CD8-positive, alpha-beta memory T cell (primary cell): Measurements from ENCODE around the gene FAM83C. TPM values are rescaled to one million over a fixed set of nuclear protein-coding genes. Genes with fewer than 3 reads are reported as not detected.

Experiments
- CTCF ChIA-PET: fragments of 350-600 bp; sonication (Branson Sonifier 250); formaldehyde crosslinking; loops from one replicate; lab custom pipeline; 2021; ENCODE audit warnings: antibody characterized with exemption; lab: Charles Lee
- POLR2A ChIA-PET: fragments of 350-600 bp; sonication (Branson Sonifier 250); formaldehyde crosslinking; loops from one replicate; lab custom pipeline; 2021; ENCODE audit warnings: antibody characterized with exemption; lab: Charles Lee
- DNase-seq, 5 donors: peaks; one replicate each; pipeline versions ENCODE4 v3.0.0 to v3.0.0-alpha.2; 2020 to 2022; ENCODE audit warnings: mixed read lengths in 1 of 5
- H3K27ac ChIP-seq: one replicate; pipeline ENCODE4 v1.7.0; 2013; ENCODE audit warnings: low read depth, mild to moderate bottlenecking, low read length, moderate library complexity
- H3K27me3 ChIP-seq: 2 replicates; pipeline ENCODE4 v1.7.0; 2013; ENCODE audit warnings: low read length, mild to moderate bottlenecking; ENCODE audit not compliant: insufficient read depth, poor library complexity, severe bottlenecking
- H3K36me3 ChIP-seq: 2 replicates; pipeline ENCODE4 v1.7.0; 2013; ENCODE audit warnings: mild to moderate bottlenecking, low read length, moderate library complexity; ENCODE audit not compliant: insufficient read depth
- H3K4me1 ChIP-seq: 2 replicates; pipeline ENCODE4 v1.7.0; 2013; ENCODE audit warnings: mild to moderate bottlenecking, low read length, moderate library complexity; ENCODE audit not compliant: insufficient read depth
- H3K4me3 ChIP-seq: 2 replicates; pipeline ENCODE4 v1.7.0; 2013; ENCODE audit warnings: mild to moderate bottlenecking, low read length
- H3K9me3 ChIP-seq: 2 replicates; pipeline ENCODE4 v1.7.0; 2013; ENCODE audit warnings: mild to moderate bottlenecking, low read length
- H3K27ac Mint-ChIP-seq, 8 donors: one replicate each; pipeline ENCODE4 v1.8.0; 2020 to 2021; ENCODE audit warnings: mixed read lengths in 8 of 8, mild to moderate bottlenecking in 6 of 8, inconsistent platforms in 3 of 8, moderate library complexity in 3 of 8
- H3K27me3 Mint-ChIP-seq, 2 donors: one replicate each; pipeline ENCODE4 v1.8.0; 2020 to 2021; ENCODE audit warnings: mixed read lengths in 2 of 2, mild to moderate bottlenecking in 1 of 2, moderate library complexity in 1 of 2
- H3K36me3 Mint-ChIP-seq, 3 donors: one replicate each; pipeline ENCODE4 v1.8.0; 2020 to 2021; ENCODE audit warnings: mixed read lengths in 3 of 3, inconsistent platforms in 1 of 3, mild to moderate bottlenecking in 1 of 3
- H3K4me1 Mint-ChIP-seq, 3 donors: one replicate each; pipeline ENCODE4 v1.8.0; 2020 to 2021; ENCODE audit warnings: mixed read lengths in 3 of 3, inconsistent platforms in 1 of 3, mild to moderate bottlenecking in 1 of 3
- H3K4me3 Mint-ChIP-seq, 7 donors: one replicate each; pipeline ENCODE4 v1.8.0; 2020 to 2021; ENCODE audit warnings: mixed read lengths in 7 of 7, mild to moderate bottlenecking in 6 of 7, moderate library complexity in 4 of 7, inconsistent platforms in 2 of 7
- H3K9me3 Mint-ChIP-seq, 5 donors: one replicate each; pipeline ENCODE4 v1.8.0; 2020 to 2022; ENCODE audit warnings: mixed read lengths in 5 of 5, mild to moderate bottlenecking in 3 of 5, moderate library complexity in 2 of 5, inconsistent platforms in 1 of 5
- polyA plus RNA-seq: library from polyadenylated mRNA; unstranded; fragments of 300-500 nt; fragmentation: Illumina TruSeq; gene quantifications from one replicate; pipeline ENCODE4 v1.2.3, GENCODE V29; 2021
- total RNA-seq, 2 experiments: library from RNA; stranded (reverse); gene quantifications; one replicate each; pipeline ENCODE4 v1.2.3, GENCODE V29; 2021

The FAM83C gene
- total and polyA plus RNA-seq, 3 experiments from 2014 or later: not detected

GRCh38 chr20:35252037-35252461 is 40.2 kb downstream of the FAM83C start:
- H3K27ac ChIP-seq: peak overlapping the region; percentile 80
- H3K4me1 Mint-ChIP-seq: peaks cover 29 to 32% (median 32%) of the 10 kb centered on the region in 3 donors

DNA sequence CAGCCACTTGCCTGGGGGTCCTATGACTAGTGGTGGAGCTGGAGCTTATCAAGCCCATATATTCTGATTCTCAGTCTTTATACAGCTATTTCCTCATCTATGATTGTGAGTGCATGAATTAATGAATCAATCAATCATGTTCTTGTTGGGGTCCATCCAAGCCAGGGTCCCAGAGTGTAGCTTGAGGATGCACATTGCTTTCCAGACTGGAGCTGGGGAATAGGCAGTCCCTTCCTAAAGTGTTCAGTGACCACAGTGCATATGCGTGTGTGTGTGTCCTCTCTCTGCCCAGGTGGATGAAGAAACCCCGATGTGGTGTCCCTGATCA is 40.6 kb downstream of the FAM83C start:
- H3K27ac Mint-ChIP-seq: peak overlapping the region; percentile 96 to 100 (median 100)
- peak overlapping the region; percentile 80 for H3K27ac ChIP-seq
- H3K27me3 ChIP-seq: no peaks in the 10 kb centered on the region
- peaks cover 0 to 2% of the 10 kb centered on the region in 2 donors for H3K27me3 Mint-ChIP-seq
- no peak for DNase-seq
- peak overlapping the region in 6 of 7 donors; percentile 49 to 87 (median 82) for H3K4me3 Mint-ChIP-seq
- no peaks in the 10 kb centered on the region for H3K36me3 ChIP-seq
- ChIA-PET CTCF (interaction anchor here (1.0 to 1.2 kb wide), 3 partner anchors 26 to 47 kb away, joined by 3 read pairs; no protein-coding TSS in a partner anchor), POLR2A (interaction anchor here (0.6 to 1.9 kb wide), 7 partner anchors 15 to 702 kb away, joined by 3 to 8 read pairs (median 3); partner anchors contain the start of genes MMP24OS and SCAND1)
- no peaks in the 10 kb centered on the region for H3K9me3 ChIP-seq
- H3K4me3 ChIP-seq: no peak overlapping the region
- H3K4me1 Mint-ChIP-seq: peaks cover 28 to 32% (median 32%) of the 10 kb centered on the region in 3 donors
- peaks cover 0 to 12% (median 4%) of the 10 kb centered on the region in 3 donors for H3K36me3 Mint-ChIP-seq
- H3K9me3 Mint-ChIP-seq: no peaks in the 10 kb centered on the region
- peaks cover 23% of the 10 kb centered on the region for H3K4me1 ChIP-seq

More at GRCh38 chr20:35252037-35252461, 40.2 kb downstream of the FAM83C start:
- H3K4me3 ChIP-seq: no peak overlapping the region
- peak overlapping the region; percentile 17 to 87 (median 81) for H3K4me3 Mint-ChIP-seq
- peak; percentile 34 to 81 (median 44) for DNase-seq
- peak overlapping the region; percentile 96 to 100 (median 100) for H3K27ac Mint-ChIP-seq
- H3K9me3 Mint-ChIP-seq: no peaks in the 10 kb centered on the region
- H3K36me3 Mint-ChIP-seq: peaks cover 4 to 15% (median 5%) of the 10 kb centered on the region in 3 donors
- CTCF ChIA-PET: interaction anchor here (1.0 to 1.2 kb wide), 3 partner anchors 25 to 48 kb away, joined by 3 read pairs; no protein-coding TSS in a partner anchor
- POLR2A ChIA-PET: interaction anchor here (0.6 to 1.9 kb wide), 7 partner anchors 15 to 702 kb away, joined by 3 to 8 read pairs (median 3); partner anchors contain the start of genes MMP24OS and SCAND1
- no peaks in the 10 kb centered on the region for H3K9me3 ChIP-seq
- peaks cover 23% of the 10 kb centered on the region for H3K4me1 ChIP-seq
- no peaks in the 10 kb centered on the region for H3K27me3 ChIP-seq
- peaks cover 0 to 2% of the 10 kb centered on the region in 2 donors for H3K27me3 Mint-ChIP-seq
- no peaks in the 10 kb centered on the region for H3K36me3 ChIP-seq

DNA sequence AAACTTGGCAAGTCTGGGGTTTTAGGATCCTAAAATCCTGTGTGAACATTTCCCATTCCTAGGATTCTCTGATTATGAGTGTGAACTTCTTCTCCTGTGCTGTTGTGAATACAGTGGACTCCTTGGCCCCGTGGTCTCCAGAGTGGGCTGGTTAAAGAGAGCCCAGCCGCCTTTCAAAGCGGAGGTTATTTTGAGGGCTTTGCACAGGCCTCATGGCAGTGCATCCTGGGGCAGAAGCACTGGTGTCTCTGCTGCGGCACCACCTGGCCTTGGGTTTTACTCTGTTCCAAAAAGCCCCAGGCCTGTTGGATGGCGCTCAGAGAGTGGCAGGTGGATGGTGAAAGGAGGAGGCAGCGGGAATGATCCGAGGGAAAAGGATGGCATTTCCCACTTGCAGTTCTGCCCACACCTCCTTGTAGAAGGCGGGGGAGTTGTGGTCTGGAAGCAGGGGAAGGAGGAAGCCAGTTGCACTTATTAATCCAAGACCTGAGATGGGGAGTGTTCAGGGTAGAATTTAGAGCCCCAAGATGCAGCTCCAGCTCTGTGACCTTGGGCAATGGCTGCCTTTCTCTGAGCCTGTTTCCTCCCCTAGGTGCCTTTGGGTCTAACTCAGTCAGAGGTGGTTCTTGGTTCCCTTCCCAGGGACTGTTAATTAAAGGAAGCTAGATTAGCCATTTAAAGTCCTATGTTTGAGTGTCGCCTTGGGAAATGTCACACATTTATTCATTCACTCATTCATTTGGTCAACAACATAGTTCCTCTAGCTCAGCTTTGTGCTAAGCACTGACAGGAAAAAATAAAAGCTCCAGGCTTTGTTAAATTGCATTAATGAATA is 43.4 kb downstream of the FAM83C start:
- no peaks in the 10 kb centered on the region for H3K36me3 ChIP-seq
- H3K4me3 Mint-ChIP-seq: no peak overlapping the region
- peak overlapping the region in 4 of 8 donors; percentile 51 to 73 (median 54) for H3K27ac Mint-ChIP-seq
- CTCF ChIA-PET: no interaction called here
- no peaks in the 10 kb centered on the region for H3K27me3 ChIP-seq
- no peak overlapping the region for H3K4me3 ChIP-seq
- H3K9me3 ChIP-seq: no peaks in the 10 kb centered on the region
- peaks cover 0 to 5% (median 2%) of the 10 kb centered on the region in 3 donors for H3K36me3 Mint-ChIP-seq
- H3K27me3 Mint-ChIP-seq: peaks cover 0 to 3% of the 10 kb centered on the region in 2 donors
- DNase-seq: no peak
- H3K9me3 Mint-ChIP-seq: no peaks in the 10 kb centered on the region
- peaks cover 28 to 32% (median 28%) of the 10 kb centered on the region in 3 donors for H3K4me1 Mint-ChIP-seq
- POLR2A ChIA-PET: interaction anchor here (0.5 to 1.6 kb wide), 2 partner anchors 25 to 29 kb away, joined by 3 to 7 read pairs; partner anchors contain the start of gene MMP24OS
- no peak overlapping the region for H3K27ac ChIP-seq
- peaks cover 23% of the 10 kb centered on the region for H3K4me1 ChIP-seq

DNA sequence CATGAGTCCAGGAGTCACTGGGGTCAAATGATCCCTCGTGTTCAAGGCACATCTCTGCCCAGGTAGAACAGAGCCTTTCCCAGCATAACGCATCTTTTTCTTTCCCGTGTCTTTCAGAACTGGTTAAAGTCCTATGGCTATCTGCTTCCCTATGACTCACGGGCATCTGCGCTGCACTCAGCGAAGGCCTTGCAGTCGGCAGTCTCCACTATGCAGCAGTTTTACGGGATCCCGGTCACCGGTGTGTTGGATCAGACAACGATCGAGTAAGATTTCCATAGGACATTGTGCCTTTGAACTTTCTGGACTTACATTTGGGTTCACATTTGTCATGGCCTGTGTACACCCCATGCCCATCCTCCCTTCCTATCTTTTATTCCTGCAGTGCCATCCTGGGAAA is 45.5 kb downstream of the FAM83C start:
- no peaks in the 10 kb centered on the region for H3K9me3 ChIP-seq
- no peaks in the 10 kb centered on the region for H3K9me3 Mint-ChIP-seq
- H3K27ac Mint-ChIP-seq: peak overlapping the region in 2 of 8 donors; percentile 11 to 87
- H3K27me3 ChIP-seq: peaks cover 1% of the 10 kb centered on the region
- peaks cover 0 to 5% (median 2%) of the 10 kb centered on the region in 3 donors for H3K36me3 Mint-ChIP-seq
- H3K4me1 ChIP-seq: peaks cover 14% of the 10 kb centered on the region
- H3K27me3 Mint-ChIP-seq: peaks cover 0 to 6% of the 10 kb centered on the region in 2 donors
- ChIA-PET CTCF (interaction anchor here (0.6 kb wide), 1 partner anchor 151 kb away, joined by 3 read pairs; no protein-coding TSS in a partner anchor), POLR2A (no interaction called here)
- DNase-seq: no peak
- no peak overlapping the region for H3K4me3 ChIP-seq
- H3K4me3 Mint-ChIP-seq: no peak overlapping the region
- H3K27ac ChIP-seq: no peak overlapping the region
- H3K36me3 ChIP-seq: no peaks in the 10 kb centered on the region
- peaks cover 14 to 17% (median 16%) of the 10 kb centered on the region in 3 donors for H3K4me1 Mint-ChIP-seq

DNA sequence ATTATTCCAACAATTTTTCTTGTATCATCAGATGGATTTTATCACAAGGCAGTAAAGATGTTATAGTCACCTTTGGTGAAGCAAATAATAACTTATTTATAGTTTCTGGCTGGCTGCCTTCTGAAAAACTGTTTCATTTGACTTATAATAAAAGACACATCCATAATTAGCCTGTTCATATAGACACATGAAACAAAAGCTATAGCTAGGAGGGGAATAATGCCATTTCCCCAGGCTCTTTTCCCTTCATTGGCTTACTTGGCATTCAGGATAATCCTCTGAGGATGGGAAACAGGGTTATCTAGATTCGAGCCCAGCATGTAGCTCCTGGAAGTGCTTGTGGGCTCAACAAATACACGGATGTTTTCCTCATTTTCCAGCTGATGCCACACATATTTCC is 48.2 kb downstream of the FAM83C start:
- Histone ChIP-seq H3K27ac (no peak overlapping the region), H3K27me3 (peaks cover 13% of the 10 kb centered on the region), H3K4me3 (no peak overlapping the region), H3K9me3 (no peaks in the 10 kb centered on the region), H3K36me3 (no peaks in the 10 kb centered on the region), H3K4me1 (no peaks in the 10 kb centered on the region)
- peaks cover 0 to 5% (median 2%) of the 10 kb centered on the region in 3 donors for H3K36me3 Mint-ChIP-seq
- ChIA-PET CTCF (interaction anchor here (1.4 kb wide), 1 partner anchor 25 kb away, joined by 5 read pairs; no protein-coding TSS in a partner anchor), POLR2A (no interaction called here)
- peak overlapping the region in 2 of 8 donors; percentile 23 to 57 for H3K27ac Mint-ChIP-seq
- no peak for DNase-seq
- H3K9me3 Mint-ChIP-seq: no peaks in the 10 kb centered on the region
- peaks cover 0 to 9% of the 10 kb centered on the region in 2 donors for H3K27me3 Mint-ChIP-seq
- H3K4me3 Mint-ChIP-seq: no peak overlapping the region
- peaks cover 0 to 6% (median 0%) of the 10 kb centered on the region in 3 donors for H3K4me1 Mint-ChIP-seq

DNA sequence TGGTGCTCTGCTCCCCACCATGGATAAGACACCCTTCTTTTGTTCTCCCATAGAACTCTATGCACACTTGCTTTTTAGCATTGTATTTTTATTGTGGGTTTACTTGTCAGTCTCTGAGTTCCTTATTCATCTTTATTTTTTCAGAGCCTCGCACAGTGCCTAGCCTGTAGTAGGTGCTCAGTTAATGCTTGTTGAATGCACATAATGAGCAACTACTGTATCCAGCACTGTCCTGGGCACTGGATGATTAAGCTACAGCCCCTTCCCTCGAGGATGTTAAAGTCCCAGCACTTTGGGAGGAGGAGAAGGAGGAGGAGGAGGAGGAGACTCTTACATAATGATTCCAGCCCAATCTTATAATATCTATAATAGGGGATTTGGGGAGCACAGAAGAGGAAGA is 48.9 kb downstream of the FAM83C start:
- no peaks in the 10 kb centered on the region for H3K9me3 Mint-ChIP-seq
- H3K4me3 Mint-ChIP-seq: no peak overlapping the region
- peaks cover 0 to 5% (median 2%) of the 10 kb centered on the region in 3 donors for H3K36me3 Mint-ChIP-seq
- ChIA-PET CTCF (interaction anchor here (1.4 to 2.6 kb wide), 2 partner anchors 26 kb away, joined by 5 to 10 read pairs; no protein-coding TSS in a partner anchor), POLR2A (no interaction called here)
- peak overlapping the region in 1 of 8 donors; percentile 3 for H3K27ac Mint-ChIP-seq
- no peaks in the 10 kb centered on the region for H3K36me3 ChIP-seq
- H3K4me3 ChIP-seq: no peak overlapping the region
- H3K4me1 Mint-ChIP-seq: peaks cover 0 to 8% (median 0%) of the 10 kb centered on the region in 3 donors
- H3K27ac ChIP-seq: no peak overlapping the region
- no peak for DNase-seq
- H3K27me3 ChIP-seq: peaks cover 13% of the 10 kb centered on the region
- H3K27me3 Mint-ChIP-seq: peaks cover 3 to 9% of the 10 kb centered on the region in 2 donors
- no peaks in the 10 kb centered on the region for H3K9me3 ChIP-seq
- H3K4me1 ChIP-seq: no peaks in the 10 kb centered on the region

DNA sequence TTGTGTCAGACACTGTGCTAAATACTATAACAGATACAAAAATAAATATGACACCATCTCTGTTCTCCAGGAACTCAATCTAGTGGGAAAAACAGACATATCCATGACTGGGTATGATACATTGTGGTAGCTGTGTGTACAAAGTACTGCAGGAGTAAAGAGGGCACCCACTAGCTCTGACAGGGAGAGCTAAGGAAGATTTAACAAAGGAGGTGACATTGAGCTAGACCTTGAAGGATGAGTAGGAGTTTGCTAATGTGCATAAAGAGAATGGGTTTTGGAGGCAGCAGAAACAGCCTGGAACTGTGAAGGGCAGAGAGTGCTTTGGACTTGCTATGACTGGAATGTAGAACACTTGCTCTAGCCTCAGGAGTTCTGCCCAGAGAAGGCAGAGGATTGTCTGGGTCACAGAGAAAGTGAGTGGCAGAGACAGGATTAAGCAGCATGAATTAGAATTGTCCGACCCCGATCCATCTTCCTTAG is 51.4 kb downstream of the FAM83C start:
- Mint-ChIP-seq H3K9me3 (no peaks in the 10 kb centered on the region), H3K27ac (no peak overlapping the region), H3K4me1 (peaks cover 0 to 7% (median 0%) of the 10 kb centered on the region in 3 donors), H3K36me3 (peaks cover 6 to 14% (median 9%) of the 10 kb centered on the region in 3 donors), H3K27me3 (peaks cover 3 to 11% of the 10 kb centered on the region in 2 donors), H3K4me3 (no peak overlapping the region)
- ChIA-PET CTCF (interaction anchor here (1.3 to 2.6 kb wide), 2 partner anchors 28 to 63 kb away, joined by 3 to 10 read pairs; no protein-coding TSS in a partner anchor), POLR2A (no interaction called here)
- Histone ChIP-seq H3K27ac (no peak overlapping the region), H3K4me1 (no peaks in the 10 kb centered on the region), H3K27me3 (peaks cover 13% of the 10 kb centered on the region), H3K9me3 (no peaks in the 10 kb centered on the region), H3K4me3 (no peak overlapping the region), H3K36me3 (no peaks in the 10 kb centered on the region)
- DNase-seq: no peak
